ENCODE data around the gene CCDC91. TPM values are rescaled to one million over a fixed set of nuclear protein-coding genes. Genes with fewer than 3 reads are reported as not detected.

The CCDC91 gene
- total RNA-seq, 2 experiments from 2014 or later: 52.9 to 55.3 TPM

DNA sequence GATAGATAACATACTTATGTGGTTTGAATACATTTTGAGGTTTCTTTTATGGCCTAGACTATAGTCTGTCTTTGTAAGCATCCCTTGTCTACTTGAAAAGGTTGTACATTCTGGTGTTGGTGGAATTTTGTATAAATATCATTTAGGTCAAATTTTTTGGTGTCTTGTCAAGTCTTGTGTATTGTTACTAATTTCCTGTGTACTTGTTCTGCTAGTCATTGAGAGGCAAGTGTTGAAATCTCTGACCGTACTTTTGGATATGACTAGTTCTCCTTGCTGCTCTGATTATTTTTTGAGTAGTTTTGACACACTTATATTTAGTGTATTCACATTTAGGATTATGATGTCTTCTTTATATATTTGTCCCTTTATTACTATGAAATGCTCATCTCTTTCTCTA, 219.6 kb downstream of the CCDC91 start:
- ChIA-PET CTCF (no interaction called here), POLR2A (no interaction called here)
- H3K36me3 ChIP-seq (ENCODE audit: insufficient read depth, low read length): peaks cover 10% of the 10 kb centered on the region
- peaks cover 66% of the 10 kb centered on the region for H3K36me3 Mint-ChIP-seq (ENCODE audit: low read depth)
- H3K27ac ChIP-seq (ENCODE audit: low read depth in 1 of 2, low read length in 2 of 2): no peak overlapping the region
- DNase-seq (no peak), ATAC-seq (ENCODE audit: poor library complexity) (no peak)
- H3K9me3 Mint-ChIP-seq: peaks cover 3% of the 10 kb centered on the region
- no peaks in the 10 kb centered on the region for H3K27me3 ChIP-seq (ENCODE audit: control insufficient read depth in 1 of 2, insufficient read depth in 2 of 2, low read length in 2 of 2)
- H3K4me1 ChIP-seq (ENCODE audit: insufficient read depth, low read length): no peaks in the 10 kb centered on the region
- H3K4me1 Mint-ChIP-seq (ENCODE audit: low read depth): no peaks in the 10 kb centered on the region
- intact Hi-C loops (cut with DNase I, micrococcal nuclease): no loop called here
- no peaks in the 10 kb centered on the region for H3K9me3 ChIP-seq (ENCODE audit: control insufficient read depth in 1 of 2, insufficient read depth in 1 of 2, low read length in 2 of 2)
- H3K27ac Mint-ChIP-seq: no peak overlapping the region
- no peak overlapping the region for H3K4me3 ChIP-seq (ENCODE audit: low read length)
- no peaks in the 10 kb centered on the region for H3K27me3 Mint-ChIP-seq
- no peak overlapping the region for H3K4me3 Mint-ChIP-seq
- TF ChIP-seq, protein P1, sequence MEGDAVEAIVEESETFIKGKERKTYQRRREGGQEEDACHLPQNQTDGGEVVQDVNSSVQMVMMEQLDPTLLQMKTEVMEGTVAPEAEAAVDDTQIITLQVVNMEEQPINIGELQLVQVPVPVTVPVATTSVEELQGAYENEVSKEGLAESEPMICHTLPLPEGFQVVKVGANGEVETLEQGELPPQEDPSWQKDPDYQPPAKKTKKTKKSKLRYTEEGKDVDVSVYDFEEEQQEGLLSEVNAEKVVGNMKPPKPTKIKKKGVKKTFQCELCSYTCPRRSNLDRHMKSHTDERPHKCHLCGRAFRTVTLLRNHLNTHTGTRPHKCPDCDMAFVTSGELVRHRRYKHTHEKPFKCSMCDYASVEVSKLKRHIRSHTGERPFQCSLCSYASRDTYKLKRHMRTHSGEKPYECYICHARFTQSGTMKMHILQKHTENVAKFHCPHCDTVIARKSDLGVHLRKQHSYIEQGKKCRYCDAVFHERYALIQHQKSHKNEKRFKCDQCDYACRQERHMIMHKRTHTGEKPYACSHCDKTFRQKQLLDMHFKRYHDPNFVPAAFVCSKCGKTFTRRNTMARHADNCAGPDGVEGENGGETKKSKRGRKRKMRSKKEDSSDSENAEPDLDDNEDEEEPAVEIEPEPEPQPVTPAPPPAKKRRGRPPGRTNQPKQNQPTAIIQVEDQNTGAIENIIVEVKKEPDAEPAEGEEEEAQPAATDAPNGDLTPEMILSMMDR (IDR thresholded peaks at IDR 0.05): no peak

- ChIA-PET POLR2A (interaction anchor here (0.7 kb wide), 1 partner anchor 21 kb away, joined by 3 read pairs; no protein-coding TSS in a partner anchor), CTCF (no interaction called here)
- Histone ChIP-seq H3K36me3 (ENCODE audit: insufficient read depth, low read length) (peaks cover 5% of the 10 kb centered on the region), H3K27ac (ENCODE audit: low read depth in 1 of 2, low read length in 2 of 2) (no peak overlapping the region), H3K4me1 (ENCODE audit: insufficient read depth, low read length) (no peaks in the 10 kb centered on the region), H3K4me3 (ENCODE audit: low read length) (no peak overlapping the region), H3K9me3 (ENCODE audit: control insufficient read depth in 1 of 2, insufficient read depth in 1 of 2, low read length in 2 of 2) (no peaks in the 10 kb centered on the region), H3K27me3 (ENCODE audit: control insufficient read depth in 1 of 2, insufficient read depth in 2 of 2, low read length in 2 of 2) (no peaks in the 10 kb centered on the region)
- Mint-ChIP-seq H3K27ac (no peak overlapping the region), H3K4me3 (no peak overlapping the region), H3K9me3 (no peaks in the 10 kb centered on the region), H3K36me3 (ENCODE audit: low read depth) (peaks cover 43% of the 10 kb centered on the region), H3K27me3 (no peaks in the 10 kb centered on the region), H3K4me1 (ENCODE audit: low read depth) (no peaks in the 10 kb centered on the region)
- TF ChIP-seq, protein P1 (IDR thresholded peaks at IDR 0.05): no peak
- no peak for DNase-seq
- intact Hi-C loops (cut with DNase I, micrococcal nuclease): no loop called here
- no peak for ATAC-seq (ENCODE audit: poor library complexity)
These were observed 223.3 kb downstream of the CCDC91 start for GRCh38 chr12:28413460-28414109.

- peaks cover 5% of the 10 kb centered on the region for H3K36me3 ChIP-seq (ENCODE audit: insufficient read depth, low read length)
- intact Hi-C loops (cut with DNase I, micrococcal nuclease): no loop called here
- Mint-ChIP-seq H3K27me3 (no peaks in the 10 kb centered on the region), H3K36me3 (ENCODE audit: low read depth) (peaks cover 58% of the 10 kb centered on the region), H3K4me1 (ENCODE audit: low read depth) (no peaks in the 10 kb centered on the region), H3K4me3 (no peak overlapping the region), H3K9me3 (peaks cover 3% of the 10 kb centered on the region), H3K27ac (no peak overlapping the region)
- ATAC-seq (ENCODE audit: poor library complexity) (no peak), DNase-seq (no peak)
- no peaks in the 10 kb centered on the region for H3K9me3 ChIP-seq (ENCODE audit: control insufficient read depth in 1 of 2, insufficient read depth in 1 of 2, low read length in 2 of 2)
- ChIA-PET CTCF (no interaction called here), POLR2A (no interaction called here)
- H3K27me3 ChIP-seq (ENCODE audit: control insufficient read depth in 1 of 2, insufficient read depth in 2 of 2, low read length in 2 of 2): no peaks in the 10 kb centered on the region
- TF ChIP-seq, protein P1 (IDR thresholded peaks at IDR 0.05): no peak
- no peak overlapping the region for H3K27ac ChIP-seq (ENCODE audit: low read depth in 1 of 2, low read length in 2 of 2)
- no peaks in the 10 kb centered on the region for H3K4me1 ChIP-seq (ENCODE audit: insufficient read depth, low read length)
- no peak overlapping the region for H3K4me3 ChIP-seq (ENCODE audit: low read length)
These were observed 225.5 kb downstream of the CCDC91 start for GRCh38 chr12:28415755-28416154.
